Stimulated activated CD8-positive, alpha-beta memory T cell treated with anti-CD3 and anti-CD28 coated beads, Interleukin-15, amount 100 ng/mL, for 4 hours (primary cell): Measurements from ENCODE around the gene MROH7.

Experiments
- DNase-seq, 2 donors: peaks; one replicate each; pipeline ENCODE4 v3.0.0-alpha.2; 2020; ENCODE audit warnings: low read depth in 2 of 2

Gene MROH7

GRCh38 chr1:54741531-54741930, 99.9 kb downstream of the MROH7 start:
- no peak for DNase-seq

- DNase-seq: no peak
Observed at GRCh38 chr1:54742282-54742681, 100.7 kb downstream of the MROH7 start.

- no peak for DNase-seq
Observed at GRCh38 chr1:54743416-54744226, 102.0 kb downstream of the MROH7 start.

- DNase-seq: no peak
Observed at GRCh38 chr1:54744696-54745095, 103.1 kb downstream of the MROH7 start.

- DNase-seq: no peak
Observed at GRCh38 chr1:54745274-54745673, 103.7 kb downstream of the MROH7 start.

GRCh38 chr1:54745864-54746263, 104.3 kb downstream of the MROH7 start:
- no peak for DNase-seq

GRCh38 chr1:54748094-54748835, 106.7 kb downstream of the MROH7 start:
- DNase-seq: no peak

- DNase-seq: no peak
Observed at GRCh38 chr1:54750596-54750995, 109.0 kb downstream of the MROH7 start.

GRCh38 chr1:54751426-54751825, 109.8 kb downstream of the MROH7 start:
- no peak for DNase-seq

- DNase-seq: no peak
Observed at GRCh38 chr1:54754045-54754444, 112.5 kb downstream of the MROH7 start.

- no peak for DNase-seq
Observed at GRCh38 chr1:54754486-54755285, 113.1 kb downstream of the MROH7 start.

GRCh38 chr1:54757833-54758232, 116.2 kb downstream of the MROH7 start:
- DNase-seq: no peak

- no peak for DNase-seq
Observed at GRCh38 chr1:54758678-54759348, 117.2 kb downstream of the MROH7 start.
